Embryonic facial prominence (tissue), 1 donor: Measurements from ENCODE around the gene OR8B2.
"Not testable (repeated sequence)": the region's sequence is repeated elsewhere in the genome, so short reads cannot be mapped to it uniquely, and the experiment has no call there.

Experiments used
- DNase-seq: peaks from one replicate; pipeline ENCODE4 v3.0.0-alpha.2; 2016; ENCODE audit errors: extremely low spot score

OR8B2 gene, protein sequence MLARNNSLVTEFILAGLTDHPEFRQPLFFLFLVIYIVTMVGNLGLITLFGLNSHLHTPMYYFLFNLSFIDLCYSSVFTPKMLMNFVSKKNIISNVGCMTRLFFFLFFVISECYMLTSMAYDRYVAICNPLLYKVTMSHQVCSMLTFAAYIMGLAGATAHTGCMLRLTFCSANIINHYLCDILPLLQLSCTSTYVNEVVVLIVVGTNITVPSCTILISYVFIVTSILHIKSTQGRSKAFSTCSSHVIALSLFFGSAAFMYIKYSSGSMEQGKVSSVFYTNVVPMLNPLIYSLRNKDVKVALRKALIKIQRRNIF

GRCh38 chr11:124384399-124384798, at the start of gene OR8B2:
OR8B2 (minus strand) TSS chr11:124384499; CDS start chr11:124383343, 1,156 bp downstream.
- DNase-seq: no peak

DNA sequence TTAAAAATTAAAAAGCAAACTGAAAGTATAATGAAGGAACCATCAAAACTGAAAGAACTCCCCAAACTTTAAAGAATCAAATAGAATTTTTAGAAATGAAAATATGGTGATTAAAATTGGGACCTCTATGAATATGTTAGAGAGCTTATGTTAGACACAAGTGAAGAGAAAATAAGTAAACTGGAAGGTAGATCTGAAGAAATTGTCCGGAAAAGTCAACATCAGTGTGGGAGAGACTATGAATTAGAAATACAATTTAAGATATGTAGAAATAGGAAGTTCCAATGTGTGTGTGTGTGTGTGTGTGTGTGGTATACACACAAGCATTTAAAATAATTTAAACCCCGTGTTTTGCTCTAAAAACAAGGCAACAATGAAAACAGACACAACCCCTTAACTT, 45.3 kb upstream of the OR8B2 start:
- DNase-seq: no peak

GRCh38 chr11:124424384-124424921, 40.2 kb upstream of the OR8B2 start, which contains the start of gene OR8B4:
OR8B4 (minus strand) TSS chr11:124424871; CDS start chr11:124424871, 0 bp downstream.
- no peak for DNase-seq

DNA sequence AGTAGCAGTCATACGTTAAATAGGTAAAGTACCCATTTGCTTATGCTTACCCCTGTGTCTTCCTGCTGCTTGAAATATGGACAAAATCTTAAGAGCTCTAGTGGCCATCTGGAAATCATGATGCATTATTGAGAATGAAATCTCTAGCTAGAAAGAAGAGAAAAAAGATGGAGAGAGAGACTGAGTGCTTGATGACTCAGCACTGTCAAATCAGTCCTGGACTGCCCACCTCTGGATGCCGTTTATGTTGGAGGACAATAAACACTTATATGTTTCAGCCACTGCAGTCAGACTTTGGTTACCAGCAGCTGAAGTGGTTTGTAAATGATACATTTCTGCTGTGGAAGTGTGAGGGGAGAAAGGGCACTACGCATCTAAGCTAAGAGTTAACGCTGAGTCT, 36.7 kb upstream of the OR8B2 start:
- DNase-seq: no peak

DNA sequence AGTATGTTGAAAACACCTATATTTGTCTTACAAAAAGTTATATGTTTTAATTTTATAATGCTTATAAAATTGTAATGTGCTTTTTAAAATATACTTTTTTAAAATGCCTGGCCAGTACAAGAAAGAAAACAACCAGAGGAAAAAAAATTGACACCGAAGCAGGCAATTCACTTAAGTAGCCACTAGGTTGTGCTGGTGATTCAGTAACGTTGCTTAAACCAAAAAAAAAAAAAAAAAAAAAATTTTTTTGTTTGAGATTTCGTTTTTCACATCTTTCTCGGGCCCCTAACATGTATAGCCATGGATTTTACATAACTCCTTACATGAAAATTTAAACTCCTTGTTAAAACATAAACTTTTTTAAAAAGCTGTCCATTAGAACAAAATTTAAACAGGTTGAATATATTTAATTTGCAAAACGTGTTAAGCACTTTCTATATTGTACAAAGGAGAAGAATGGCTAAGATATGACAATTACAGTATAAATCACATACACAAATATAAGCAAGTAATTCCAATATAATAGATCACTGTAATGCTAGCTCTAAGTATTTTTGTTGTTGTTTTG, 31.1 kb upstream of the OR8B2 start:
- DNase-seq: no peak

DNA sequence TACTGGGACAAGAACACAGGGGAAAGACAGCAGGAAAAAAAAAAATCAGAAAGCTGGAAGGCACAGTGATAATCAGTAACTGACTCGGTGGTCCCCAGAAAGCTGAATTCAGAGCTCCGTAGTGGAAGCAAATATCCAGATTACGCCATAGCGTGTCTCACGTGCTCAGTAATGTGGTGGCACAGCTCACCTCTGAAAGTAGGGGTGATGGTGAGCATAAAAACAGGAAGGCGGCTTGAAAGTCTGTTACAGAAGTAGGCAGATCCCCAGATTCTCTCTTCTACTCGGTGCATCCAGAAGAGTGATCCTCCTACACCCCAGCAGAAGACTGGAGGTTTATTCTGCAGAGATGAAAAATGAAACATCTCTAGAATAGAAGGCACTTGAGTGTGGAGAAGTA, 25.6 kb upstream of the OR8B2 start:
- no peak for DNase-seq

GRCh38 chr11:124405581-124405980, 21.3 kb upstream of the OR8B2 start:
- DNase-seq: no peak

- not testable (repeated sequence) for DNase-seq
Measured at GRCh38 chr11:124403186-124403585, 18.9 kb upstream of the OR8B2 start.

GRCh38 chr11:124402326-124402922, 18.1 kb upstream of the OR8B2 start:
- no peak for DNase-seq

DNA sequence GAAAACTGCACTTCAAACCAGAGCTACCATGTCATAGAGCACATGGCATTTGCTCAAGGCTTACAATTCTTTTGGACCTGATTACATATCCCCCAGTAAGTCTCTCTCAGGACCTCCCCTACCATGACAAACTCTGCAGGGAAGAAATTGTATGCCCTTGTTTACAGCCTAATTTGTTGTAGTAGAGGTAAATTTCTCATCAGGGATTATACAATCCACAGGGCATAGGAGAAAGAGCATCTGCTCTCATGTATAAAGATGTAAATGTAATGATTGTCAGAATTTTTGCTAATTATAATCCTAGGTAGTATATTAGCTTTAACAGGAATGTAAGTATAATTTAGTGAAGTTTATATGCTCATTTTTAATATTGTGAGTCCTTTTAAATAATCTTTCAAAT, 14.6 kb upstream of the OR8B2 start, which contains the start of gene OR8B3:
Gene OR8B3 (minus strand): TSS at position 101 of the 400 bp plus-strand sequence. CDS start 1,673 bp downstream, outside the sequence.
- DNase-seq: no peak

- not testable (repeated sequence) for DNase-seq
Measured at GRCh38 chr11:124396847-124397246, 12.5 kb upstream of the OR8B2 start.

- DNase-seq: no peak
Measured at GRCh38 chr11:124394408-124394807, 10.1 kb upstream of the OR8B2 start.

GRCh38 chr11:124382857-124383256, 1.4 kb downstream of the OR8B2 start:
- not testable (repeated sequence) for DNase-seq

DNA sequence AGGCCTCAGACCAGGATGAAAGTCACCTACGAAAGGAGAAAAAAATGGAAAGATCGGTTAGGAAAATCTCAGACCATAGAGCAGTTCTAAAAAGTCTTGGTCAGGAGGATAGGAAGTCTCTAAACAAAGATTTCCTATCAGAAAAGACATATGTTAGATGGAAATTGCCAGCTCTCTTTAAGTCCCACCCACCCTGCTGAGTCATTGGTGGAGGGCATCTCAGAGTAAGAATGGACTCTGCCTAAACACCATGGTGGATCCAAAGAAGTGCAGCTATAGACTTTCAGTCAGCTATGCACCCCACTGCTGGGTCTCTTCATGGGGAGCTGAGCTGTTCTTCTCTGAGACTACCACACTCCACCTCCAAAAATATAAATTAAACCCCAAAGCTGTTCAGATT, 3.7 kb downstream of the OR8B2 start:
- no peak for DNase-seq

DNA sequence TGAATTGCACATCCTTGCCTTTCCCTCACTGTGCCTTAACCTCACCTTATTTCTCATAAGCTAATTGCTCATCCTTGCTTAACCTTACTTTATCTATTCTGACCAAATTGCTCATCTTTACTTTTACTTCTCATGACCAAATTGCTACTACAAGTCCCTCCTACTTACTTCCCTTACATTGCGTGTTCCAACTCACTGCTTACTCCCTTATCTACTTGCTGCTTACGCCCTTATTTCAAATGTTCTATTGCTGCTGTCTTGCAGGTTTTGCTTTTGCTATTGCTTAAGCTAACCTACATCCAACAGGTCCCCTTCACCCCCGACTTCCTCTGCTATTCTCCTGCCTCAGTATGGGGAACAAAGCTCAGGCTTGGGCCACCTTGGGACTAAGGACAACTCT, 8.0 kb downstream of the OR8B2 start:
- no peak for DNase-seq

DNA sequence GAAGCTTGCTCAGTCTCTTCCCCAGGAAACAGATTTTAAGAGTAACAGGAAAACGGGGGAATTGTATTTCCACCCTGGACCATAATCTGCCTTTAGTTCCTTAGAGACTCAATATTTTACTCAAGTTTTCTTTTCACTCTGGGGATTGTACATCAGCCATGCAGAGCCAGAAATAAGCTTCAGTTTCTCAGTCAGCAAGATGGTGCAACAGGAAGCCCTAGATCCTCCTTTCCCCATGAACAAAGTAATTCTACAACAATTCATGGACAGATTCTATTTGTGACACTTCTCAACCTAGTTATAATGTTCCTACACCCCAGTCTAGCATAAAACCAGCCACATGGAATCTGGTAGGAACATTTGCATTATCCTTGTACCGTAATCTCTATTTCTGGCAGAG, 24.7 kb downstream of the OR8B2 start:
- DNase-seq: no peak

DNA sequence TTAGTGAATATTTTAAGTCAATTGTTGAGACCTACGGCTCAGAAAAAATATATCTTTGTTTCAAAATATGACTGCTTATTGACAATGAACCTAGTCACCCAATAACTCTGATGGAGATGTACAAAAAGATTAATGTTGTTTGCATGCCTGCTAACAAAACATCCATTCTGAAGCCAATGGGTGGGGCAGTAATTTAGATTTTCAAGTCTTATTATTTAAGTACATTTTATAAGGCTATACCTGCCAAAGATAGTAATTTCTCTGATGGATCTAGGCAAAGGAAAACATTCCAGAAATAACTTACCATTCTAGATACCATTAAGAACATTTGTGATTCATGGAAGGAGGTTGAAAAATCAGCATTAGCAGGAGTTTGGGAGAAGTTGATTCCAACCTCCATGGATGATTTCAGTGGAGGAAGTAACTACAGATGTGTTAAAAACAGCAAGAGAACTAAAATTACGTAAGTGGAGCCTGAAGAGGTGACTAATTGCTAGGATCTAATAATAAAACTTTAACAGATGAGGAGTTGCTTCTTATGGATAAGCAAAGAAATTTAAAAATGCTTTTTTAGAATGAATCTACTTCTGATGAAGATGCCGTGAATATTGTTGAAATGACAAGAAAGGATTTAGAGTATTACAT, 37.9 kb downstream of the OR8B2 start:
- no peak for DNase-seq

- no peak for DNase-seq
Measured at GRCh38 chr11:124344346-124344745, 40.0 kb downstream of the OR8B2 start.

- no peak for DNase-seq
Measured at GRCh38 chr11:124340142-124340447, 44.2 kb downstream of the OR8B2 start.

DNA sequence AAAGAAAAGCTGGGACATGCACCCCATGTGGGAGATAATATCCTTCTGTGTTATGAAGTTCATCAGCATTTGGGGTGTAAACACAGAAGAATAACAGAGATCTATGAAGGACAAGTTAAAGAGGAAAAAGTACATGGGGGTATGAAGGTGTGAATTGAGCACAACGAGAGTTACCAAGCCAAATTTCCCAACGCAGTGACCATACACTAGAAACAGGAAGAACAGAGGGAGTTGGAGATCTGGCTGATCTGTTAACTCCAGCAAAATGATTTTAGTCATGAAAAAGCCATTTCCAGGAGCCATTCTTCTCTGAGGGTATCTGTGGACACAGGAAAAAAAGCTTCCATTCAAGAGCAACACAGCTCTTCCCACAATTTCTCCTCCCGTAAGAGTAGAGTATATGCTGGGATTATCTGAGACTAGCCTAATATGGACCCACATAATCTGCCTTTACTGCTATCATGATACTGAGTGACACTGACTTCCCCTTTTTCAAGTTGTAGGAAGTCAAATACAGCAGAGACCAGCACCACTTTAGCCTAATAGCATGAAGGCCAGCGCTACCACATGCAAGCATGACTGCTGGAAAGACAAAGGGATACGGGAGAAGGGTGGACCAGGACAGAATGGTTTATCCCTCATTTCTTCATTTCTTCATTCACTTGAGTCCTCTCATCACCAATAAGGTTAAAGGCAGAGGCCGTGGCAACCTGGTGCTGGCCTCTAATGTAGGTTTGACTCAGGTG, 44.7 kb downstream of the OR8B2 start:
- DNase-seq: no peak
